OCI-LY7 (cell line): Measurements from ENCODE around the gene MFAP2. TPM values are rescaled to one million over a fixed set of nuclear protein-coding genes. Genes with fewer than 3 reads are reported as not detected.

Experiments
- BruUV-seq: library from RNA; stranded (reverse); fragments of 400-500 nt; replicated peaks from 2 replicates; lab custom pipeline; 2021; lab: Mats Ljungman, UMichigan
- CTCF ChIA-PET: fragments of 300-600 bp; sonication (Branson Sonifier 250); formaldehyde crosslinking; loops from one replicate; lab custom pipeline; 2022; ENCODE audit warnings: antibody characterized with exemption; ENCODE audit not compliant: unreplicated experiment; lab: Charles Lee
- POLR2A ChIA-PET: fragments of 300-600 bp; sonication (Branson Sonifier 250); formaldehyde crosslinking; loops from one replicate; lab custom pipeline; 2022; ENCODE audit warnings: antibody characterized with exemption; lab: Charles Lee
- DNase-seq: peaks from one replicate; pipeline ENCODE4 v3.0.0-alpha.2; 2015; ENCODE audit warnings: low spot score
- H2AFZ ChIP-seq: fragments of 200-600 bp; sonication (generic), shearing (Covaris generic); 2 replicates; pipeline ENCODE4 v1.6.1; 2014; ENCODE audit warnings: mild to moderate bottlenecking, antibody characterized with exemption, low read length, moderate library complexity
- H3K27ac ChIP-seq: fragments of 200-600 bp; sonication (generic); 2 replicates; pipeline ENCODE4 v1.5.1; 2014; ENCODE audit warnings: mixed run types, low read depth, mild to moderate bottlenecking, moderate library complexity, low read length, inconsistent platforms; ENCODE audit not compliant: poor library complexity, severe bottlenecking
- H3K36me3 ChIP-seq: fragments of 200-600 bp; sonication (generic); 2 replicates; pipeline ENCODE4 v1.6.1; 2014; ENCODE audit warnings: mild to moderate bottlenecking, antibody characterized with exemption, low read length, moderate library complexity, mixed read lengths; ENCODE audit not compliant: insufficient read depth
- H3K4me1 ChIP-seq: fragments of 200-600 bp; sonication (generic); 2 replicates; pipeline ENCODE4 v1.5.1; 2014; ENCODE audit warnings: mild to moderate bottlenecking, low read length; ENCODE audit not compliant: insufficient read depth, poor library complexity, severe bottlenecking
- H3K4me2 ChIP-seq: fragments of 200-600 bp; sonication (generic); 2 replicates; pipeline ENCODE4 v1.6.1; 2014; ENCODE audit warnings: mild to moderate bottlenecking, low read length
- H3K4me3 ChIP-seq: fragments of 200-600 bp; sonication (generic); 2 replicates; pipeline ENCODE4 v1.5.1; 2014; ENCODE audit warnings: mild to moderate bottlenecking, low read depth, low read length; ENCODE audit not compliant: poor library complexity, severe bottlenecking
- H3K79me2 ChIP-seq: fragments of 200-600 bp; sonication (generic); 2 replicates; pipeline ENCODE4 v1.6.1; 2016; ENCODE audit warnings: low read depth, mild to moderate bottlenecking, low read length, moderate library complexity, mixed read lengths; ENCODE audit not compliant: insufficient read depth
- H3K9me2 ChIP-seq: fragments of 200-600 bp; sonication (generic); 2 replicates; pipeline ENCODE4 v1.6.1; 2016; ENCODE audit warnings: mild to moderate bottlenecking, low read length, mixed read lengths; ENCODE audit not compliant: insufficient read depth
- H3K9me3 ChIP-seq: fragments of 200-600 bp; sonication (generic); 2 replicates; pipeline ENCODE4 v1.6.1; 2014; ENCODE audit warnings: mild to moderate bottlenecking, mixed run types, low read length, mixed read lengths
- H4K20me1 ChIP-seq: fragments of 200-600 bp; sonication (generic); 2 replicates; pipeline ENCODE4 v1.6.1; 2014; ENCODE audit warnings: mild to moderate bottlenecking, antibody characterized with exemption, low read length, moderate library complexity, mixed read lengths; ENCODE audit not compliant: insufficient read depth
- CTCF ChIP-seq: fragments of 200-600 bp; sonication (generic); conservative IDR thresholded peaks from 2 replicates; pipeline ENCODE4 v1.5.1; 2014; ENCODE audit warnings: mild to moderate bottlenecking, antibody characterized with exemption, low read length, moderate library complexity, mixed read lengths
- EZH2phosphoT487 ChIP-seq: fragments of 200-600 bp; sonication (generic); IDR thresholded peaks from 2 replicates; pipeline ENCODE4 v1.6.1; 2018; ENCODE audit warnings: low read depth, borderline replicate concordance, mild to moderate bottlenecking, mixed run types, antibody characterized with exemption, low read length, moderate library complexity, mixed read lengths
- intact Hi-C: fragments of 100-400 bp; cut with micrococcal nuclease; formaldehyde crosslinking; loops from one replicate; pipeline ENCODE4 v1.10.0; 2022; ENCODE audit not compliant: unreplicated experiment
- total RNA-seq, 2 experiments: library from RNA; depleted of rRNA in 1 of 2; stranded (reverse); fragments of >200 nt in 1 of 2; shearing (Covaris generic) in 1 of 2; gene quantifications; 2 replicates each; pipeline ENCODE4 v1.2.3, GENCODE V29; 2014 to 2022

MFAP2 gene
- total RNA-seq, 2 experiments from 2014 or later, result not detected

GRCh38 chr1:16988210-16988609, 7.8 kb upstream of the MFAP2 start:
- Histone ChIP-seq H3K9me2 (no peaks in the 10 kb centered on the region), H3K36me3 (0 out of 2 replicates have a peak, but pooled peaks cover 5% of the 10 kb centered on the region), H3K27ac (no peak overlapping the region), H3K9me3 (no peaks in the 10 kb centered on the region), H4K20me1 (no peaks in the 10 kb centered on the region), H2AFZ (no peak overlapping the region), H3K79me2 (no peaks in the 10 kb centered on the region), H3K4me2 (no peak overlapping the region), H3K4me3 (no peak overlapping the region), H3K4me1 (no peaks in the 10 kb centered on the region)
- ChIA-PET POLR2A (no interaction called here), CTCF (no interaction called here)
- TF ChIP-seq EZH2phosphoT487, result no peak
- TF ChIP-seq CTCF, result no peak
- no TSS peak for BruUV-seq
- intact Hi-C loops, result no loop called here
- DNase-seq, result no peak

GRCh38 chr1:16986962-16987361, 6.5 kb upstream of the MFAP2 start:
- DNase-seq, result no peak
- Histone ChIP-seq H3K4me2 (no peak overlapping the region), H3K9me3 (no peaks in the 10 kb centered on the region), H3K79me2 (no peaks in the 10 kb centered on the region), H3K36me3 (0 out of 2 replicates have a peak, but pooled peaks cover 5% of the 10 kb centered on the region), H4K20me1 (no peaks in the 10 kb centered on the region), H3K27ac (no peak overlapping the region), H3K4me3 (no peak overlapping the region), H2AFZ (no peak overlapping the region), H3K9me2 (no peaks in the 10 kb centered on the region), H3K4me1 (no peaks in the 10 kb centered on the region)
- TF ChIP-seq CTCF (peak; percentile 72), EZH2phosphoT487 (no peak)
- CTCF ChIA-PET, result no interaction called here
- intact Hi-C loops, result no loop called here
- no TSS peak for BruUV-seq
- POLR2A ChIA-PET, result no interaction called here

- DNase-seq, result no peak
- H3K4me3 ChIP-seq, result no peak overlapping the region
- no peaks in the 10 kb centered on the region for H3K79me2 ChIP-seq
- no peaks in the 10 kb centered on the region for H4K20me1 ChIP-seq
- H3K9me3 ChIP-seq, result no peaks in the 10 kb centered on the region
- H3K4me2 ChIP-seq, result no peak overlapping the region
- H3K9me2 ChIP-seq, result no peaks in the 10 kb centered on the region
- POLR2A ChIA-PET, result no interaction called here
- no peak overlapping the region for H3K27ac ChIP-seq
- CTCF ChIA-PET, result no interaction called here
- no peak for TF ChIP-seq EZH2phosphoT487
- no peak for TF ChIP-seq CTCF
- H2AFZ ChIP-seq, result no peak overlapping the region
- no TSS peak for BruUV-seq
- H3K36me3 ChIP-seq, result 0 out of 2 replicates have a peak, but pooled peaks cover 5% of the 10 kb centered on the region
- H3K4me1 ChIP-seq, result no peaks in the 10 kb centered on the region
- intact Hi-C loops, result no loop called here
These were observed 6.1 kb upstream of the MFAP2 start for GRCh38 chr1:16986560-16986959.
